SK-N-MC (cell line): ENCODE data around the gene LMO3.

Experiments used
- EZH2 ChIP-seq: fragments of 200-600 bp; sonication (generic); IDR thresholded peaks from one replicate; pipeline ENCODE4 v1.6.1; 2017; ENCODE audit warnings: antibody characterized with exemption
- FOXP2 ChIP-seq: optimal IDR thresholded peaks from 2 replicates; pipeline ENCODE3; 2011; ENCODE audit warnings: mild to moderate bottlenecking, moderate library complexity; ENCODE audit not compliant: insufficient read depth; ENCODE audit errors: extremely low read length, control extremely low read depth
- POLR2AphosphoS5 ChIP-seq: IDR thresholded peaks from 2 replicates; pipeline ENCODE4 v1.6.1; 2012; ENCODE audit warnings: mild to moderate bottlenecking, low read depth, low read length, borderline replicate concordance

GRCh38 chr12:16590645-16591044, 15.3 kb downstream of the LMO3 start:
- no peak for TF ChIP-seq EZH2
- no peak for TF ChIP-seq POLR2AphosphoS5
- no peak for TF ChIP-seq FOXP2
